A549 (cell line): ENCODE data around the gene PIK3CB.

Source experiments
- CTCF ChIP-seq: fragments of >200 bp; sonication (Bioruptor Twin); formaldehyde crosslinking; IDR thresholded peaks from 3 replicates; pipeline ENCODE4 v1.5.1; 2016
- JUN ChIP-seq, 2 experiments: fragments of >200 bp; sonication (Bioruptor Twin); formaldehyde crosslinking; IDR thresholded peaks; 2 replicates in 1 of 2; 3 replicates in 1 of 2; pipeline ENCODE4 v1.6.1; 2016 to 2017

- no peak for TF ChIP-seq CTCF
- no peak for TF ChIP-seq JUN (IDR thresholded peaks at IDR 0.05)
These were observed 73.7 kb downstream of the PIK3CB start for GRCh38 chr3:138761002-138761401.
